GM12873 (cell line): Measurements from ENCODE around the gene HMGCS1.

Experiments
- CTCF ChIP-seq: IDR thresholded peaks from 2 replicates; pipeline ENCODE4 v1.5.1; 2012; ENCODE audit warnings: low read depth, mild to moderate bottlenecking, moderate library complexity, low read length, control low read depth; ENCODE audit not compliant: insufficient read depth; ENCODE audit errors: missing control alignments

The HMGCS1 gene

GRCh38 chr5:43352915-43353314 is 39.7 kb upstream of the HMGCS1 start:
- no peak for TF ChIP-seq CTCF

- no peak for TF ChIP-seq CTCF
These were observed 38.9 kb upstream of the HMGCS1 start for GRCh38 chr5:43352131-43352530.

- TF ChIP-seq CTCF: no peak
These were observed 35.7 kb upstream of the HMGCS1 start for GRCh38 chr5:43348861-43349363.

GRCh38 chr5:43348207-43348606 is 35.0 kb upstream of the HMGCS1 start:
- no peak for TF ChIP-seq CTCF

GRCh38 chr5:43338862-43339261 is 25.6 kb upstream of the HMGCS1 start:
- TF ChIP-seq CTCF: no peak

- no peak for TF ChIP-seq CTCF
These were observed 22.9 kb upstream of the HMGCS1 start for GRCh38 chr5:43336159-43336558.

- no peak for TF ChIP-seq CTCF
These were observed 22.5 kb upstream of the HMGCS1 start for GRCh38 chr5:43335681-43336080.
